Measurements from ENCODE around the gene KRT74.

DNA sequence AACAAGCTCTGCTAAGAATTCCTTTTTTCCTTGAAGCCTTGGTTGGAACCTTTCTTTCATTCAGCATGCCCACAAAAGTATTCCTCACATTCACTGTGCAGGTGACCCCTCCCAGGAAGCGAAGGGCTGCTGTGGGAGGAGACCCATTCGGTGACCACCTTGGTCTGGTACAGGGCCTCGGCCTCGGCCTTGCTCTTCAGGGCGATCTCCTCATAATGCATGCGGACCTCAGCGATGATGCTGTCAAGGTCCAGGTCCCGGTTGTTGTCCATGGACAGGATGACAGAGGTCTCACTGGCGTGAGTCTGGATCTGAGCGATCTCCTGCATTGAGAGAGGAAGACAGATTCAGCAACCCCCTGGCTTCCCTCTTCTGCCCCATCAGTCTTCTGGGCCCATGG is 3.1 kb downstream of the KRT74 start:
- TF ChIP-seq POLR2A (IDR thresholded peaks at IDR 0.05; ENCODE audit: low read depth, low read length) (no peak), RCOR1 (conservative IDR thresholded peaks at IDR 0.05; ENCODE audit: low read depth, low read length) (no peak), EZH2 (IDR thresholded peaks at IDR 0.05; ENCODE audit: borderline replicate concordance, control insufficient read depth, low read depth, low read length) (no peak)
